HEK293T (cell line): Measurements from ENCODE around the gene ZNF239.
"Not testable (repeated sequence)": the region's sequence is repeated elsewhere in the genome, so short reads cannot be mapped to it uniquely, and the experiment has no call there.

ENCODE experiments used
- CTCF ChIA-PET: fragments of 350-600 bp; formaldehyde crosslinking; extraction: SDS; loops from one replicate; lab custom pipeline; 2021; ENCODE audit warnings: antibody characterized with exemption, inconsistent platforms; lab: Yijun Ruan, JAX
- POLR2A ChIA-PET: fragments of 350-600 bp; formaldehyde crosslinking; extraction: SDS; loops from one replicate; lab custom pipeline; 2020; ENCODE audit warnings: antibody characterized with exemption, inconsistent platforms; lab: Yijun Ruan, JAX
- DNase-seq: peaks from one replicate; pipeline ENCODE4 v3.0.0; 2012; ENCODE audit warnings: mixed read lengths; ENCODE audit errors: extremely low spot score
- ARNT ChIP-seq: fragments of 450-650 bp; IDR thresholded peaks from 2 replicates; pipeline ENCODE4 v1.6.1; 2017; ENCODE audit warnings: mild to moderate bottlenecking
- BHLHE40 ChIP-seq: fragments of 450-650 bp; IDR thresholded peaks from 2 replicates; pipeline ENCODE4 v1.6.1; 2016; ENCODE audit warnings: mild to moderate bottlenecking, moderate library complexity, borderline replicate concordance
- ELF4 ChIP-seq: fragments of 450-650 bp; IDR thresholded peaks from 2 replicates; pipeline ENCODE4 v1.6.1; 2017; ENCODE audit warnings: antibody characterized with exemption
- FOXA1 ChIP-seq: fragments of 450-650 bp; IDR thresholded peaks from 2 replicates; pipeline ENCODE4 v1.6.1; 2016; ENCODE audit warnings: mild to moderate bottlenecking
- FOXK2 ChIP-seq: fragments of 450-650 bp; IDR thresholded peaks from 2 replicates; pipeline ENCODE4 v1.6.1; 2016; ENCODE audit warnings: mild to moderate bottlenecking
- FOXM1 ChIP-seq: fragments of 450-650 bp; IDR thresholded peaks from 2 replicates; pipeline ENCODE4 v1.6.1; 2017; ENCODE audit warnings: mild to moderate bottlenecking, borderline replicate concordance
- HDGF ChIP-seq: fragments of 450-650 bp; IDR thresholded peaks from 2 replicates; pipeline ENCODE4 v1.6.1; 2017; ENCODE audit warnings: antibody characterized with exemption, borderline replicate concordance
- L3MBTL2 ChIP-seq: fragments of 450-650 bp; conservative IDR thresholded peaks from 2 replicates; pipeline ENCODE4 v1.6.1; 2016; ENCODE audit warnings: mild to moderate bottlenecking
- LEF1 ChIP-seq: fragments of 450-650 bp; IDR thresholded peaks from 2 replicates; pipeline ENCODE4 v1.6.1; 2017; ENCODE audit warnings: mild to moderate bottlenecking, borderline replicate concordance
- NFRKB ChIP-seq: fragments of 450-650 bp; IDR thresholded peaks from 2 replicates; pipeline ENCODE4 v1.6.1; 2016; ENCODE audit warnings: mild to moderate bottlenecking, moderate library complexity
- SP1 ChIP-seq: fragments of 450-650 bp; IDR thresholded peaks from 2 replicates; pipeline ENCODE4 v1.6.1; 2017
- SUZ12 ChIP-seq: fragments of 450-650 bp; IDR thresholded peaks from 2 replicates; pipeline ENCODE4 v1.6.1; 2016; ENCODE audit warnings: mild to moderate bottlenecking
- TARDBP ChIP-seq: fragments of 450-650 bp; IDR thresholded peaks from 2 replicates; pipeline ENCODE4 v1.6.1; 2016
- ZNF384 ChIP-seq: fragments of 450-650 bp; IDR thresholded peaks from 2 replicates; pipeline ENCODE4 v1.6.1; 2016
- TF ChIP-seq, protein P1 (sequence below): fragments of 450-650 bp; IDR thresholded peaks from 2 replicates; pipeline ENCODE4 v1.6.1; 2016

ZNF239 gene

DNA sequence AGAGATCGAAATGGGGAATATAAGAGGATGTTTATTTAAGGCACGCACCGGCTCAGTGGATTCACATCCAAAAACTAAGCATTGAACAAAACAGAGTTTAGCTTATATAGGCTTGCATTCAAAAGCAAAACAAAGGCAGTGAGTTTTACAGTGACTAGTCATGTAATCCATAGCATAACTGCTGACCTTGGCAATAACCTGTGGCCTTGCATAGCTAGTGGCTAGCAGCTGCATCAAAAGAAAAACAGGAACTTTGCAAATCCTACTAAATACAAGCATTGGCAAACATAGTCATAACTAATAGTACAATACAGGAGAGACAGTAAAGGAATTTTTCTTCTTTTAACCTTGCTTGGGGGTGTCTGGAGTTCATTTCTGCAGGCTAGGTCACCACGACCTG is 22.1 kb upstream of the ZNF239 start:
- DNase-seq = no peak
- POLR2A ChIA-PET = no interaction called here
- no peak for TF ChIP-seq HDGF
- no peak for TF ChIP-seq FOXM1
- TF ChIP-seq BHLHE40 = no peak
- TF ChIP-seq LEF1 = no peak
- TF ChIP-seq, protein P1, sequence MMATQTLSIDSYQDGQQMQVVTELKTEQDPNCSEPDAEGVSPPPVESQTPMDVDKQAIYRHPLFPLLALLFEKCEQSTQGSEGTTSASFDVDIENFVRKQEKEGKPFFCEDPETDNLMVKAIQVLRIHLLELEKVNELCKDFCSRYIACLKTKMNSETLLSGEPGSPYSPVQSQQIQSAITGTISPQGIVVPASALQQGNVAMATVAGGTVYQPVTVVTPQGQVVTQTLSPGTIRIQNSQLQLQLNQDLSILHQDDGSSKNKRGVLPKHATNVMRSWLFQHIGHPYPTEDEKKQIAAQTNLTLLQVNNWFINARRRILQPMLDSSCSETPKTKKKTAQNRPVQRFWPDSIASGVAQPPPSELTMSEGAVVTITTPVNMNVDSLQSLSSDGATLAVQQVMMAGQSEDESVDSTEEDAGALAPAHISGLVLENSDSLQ = no peak
- CTCF ChIA-PET = no interaction called here

DNA sequence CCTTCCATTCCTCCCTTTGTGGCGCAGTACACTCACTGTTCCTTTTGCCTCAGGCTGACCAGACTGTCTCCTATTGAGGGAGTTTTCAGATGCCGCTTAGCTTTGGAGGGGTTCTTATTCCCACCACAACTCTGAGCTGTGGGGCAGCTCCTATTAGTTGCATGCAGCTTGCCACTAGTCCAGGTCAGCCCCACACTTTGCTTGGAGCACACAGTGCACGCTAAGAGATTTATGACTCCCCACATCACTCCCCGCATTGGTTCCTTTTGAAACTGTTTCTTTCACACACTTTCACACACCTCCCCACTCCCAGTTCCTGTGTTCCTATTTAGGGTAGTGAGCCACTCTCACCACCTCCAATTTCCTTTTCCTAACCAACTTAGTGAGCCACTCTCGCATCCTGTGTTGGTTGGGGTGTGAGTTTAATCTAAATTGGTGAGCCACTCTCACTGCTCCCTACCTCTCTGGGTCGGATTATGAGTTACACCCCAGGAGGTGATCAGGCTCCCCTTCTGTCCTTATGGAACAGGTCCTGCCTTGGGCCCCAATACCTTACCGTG is 21.4 kb upstream of the ZNF239 start:
- TF ChIP-seq FOXK2 (no peak), L3MBTL2 (no peak), ARNT (no peak), ZNF384 (no peak), BHLHE40 (no peak), FOXM1 (no peak), TARDBP (no peak), SP1 (no peak), SUZ12 (no peak), FOXA1 (no peak)
- TF ChIP-seq, protein P1 = no peak
- CTCF ChIA-PET = no interaction called here
- POLR2A ChIA-PET = no interaction called here
- no peak for DNase-seq

DNA sequence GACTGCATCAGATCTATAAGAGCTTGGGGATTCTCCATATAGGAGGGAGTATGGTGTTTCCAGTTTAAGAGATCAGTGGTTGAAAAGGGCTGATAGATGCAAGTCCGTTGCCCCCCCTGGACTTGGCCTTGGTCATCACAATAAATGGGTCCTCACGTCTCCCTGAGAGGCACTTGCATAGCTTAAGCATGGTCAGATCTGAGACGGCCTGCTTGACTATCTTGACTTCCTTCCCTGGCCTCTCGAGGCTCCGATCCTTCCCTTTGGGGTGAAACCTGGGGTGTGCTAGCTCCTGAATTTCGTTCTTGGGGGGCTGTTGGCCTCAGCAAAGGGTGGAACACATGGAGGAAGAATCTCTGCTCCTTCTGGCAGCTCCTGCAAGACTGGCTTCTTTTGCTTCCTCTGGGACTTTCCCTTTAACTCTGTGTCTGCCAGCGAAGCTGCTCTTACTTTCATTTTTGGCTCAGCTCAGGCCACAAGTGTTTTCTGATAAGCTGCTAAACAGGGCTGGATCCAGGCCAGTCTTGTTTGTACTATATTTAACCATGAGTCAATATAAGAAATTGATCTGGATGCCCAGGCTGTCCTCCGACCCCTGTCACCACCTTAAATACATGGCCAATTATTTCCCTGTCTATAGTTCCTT is 20.7 kb upstream of the ZNF239 start:
- ChIA-PET POLR2A (no interaction called here), CTCF (no interaction called here)
- DNase-seq = no peak
- TF ChIP-seq ELF4 (no peak), HDGF (no peak), ZNF384 (no peak), L3MBTL2 (no peak), ARNT (no peak), FOXK2 (no peak), LEF1 (no peak)

DNA sequence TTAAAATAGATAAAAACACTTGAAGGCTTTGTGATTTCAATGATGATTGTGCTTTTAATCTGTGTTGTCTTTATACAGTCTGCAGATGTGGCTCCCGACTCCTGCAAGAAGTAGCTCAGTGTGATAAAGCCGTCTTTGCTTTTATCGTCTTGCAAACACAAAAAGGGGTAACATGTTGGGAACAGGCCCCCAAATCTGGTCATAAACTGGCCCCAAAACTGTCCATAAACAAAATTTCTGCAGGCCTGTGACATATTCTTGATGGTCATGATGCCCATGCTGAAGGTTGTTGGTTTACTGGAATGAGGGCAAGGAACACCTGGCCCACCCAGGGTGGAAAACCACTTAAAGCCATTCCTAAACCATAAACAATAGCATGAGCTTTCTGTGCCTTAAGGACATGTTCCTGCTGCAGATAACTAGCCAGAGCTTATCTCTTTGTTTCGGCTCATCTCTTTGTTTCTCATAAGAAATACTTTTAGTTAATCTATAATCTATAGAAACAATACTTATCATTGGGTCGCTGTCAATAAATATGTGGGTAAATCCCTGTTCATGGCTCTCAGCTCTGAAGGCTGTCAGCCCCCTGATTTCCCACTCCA is 17.0 kb upstream of the ZNF239 start:
- DNase-seq = no peak
- no peak for TF ChIP-seq HDGF
- TF ChIP-seq BHLHE40 = no peak
- TF ChIP-seq LEF1 = no peak
- TF ChIP-seq ELF4 = no peak
- ChIA-PET POLR2A (no interaction called here), CTCF (interaction anchor here (1.4 kb wide), 1 partner anchor 11 kb away, joined by 3 read pairs; no protein-coding TSS in a partner anchor)

DNA sequence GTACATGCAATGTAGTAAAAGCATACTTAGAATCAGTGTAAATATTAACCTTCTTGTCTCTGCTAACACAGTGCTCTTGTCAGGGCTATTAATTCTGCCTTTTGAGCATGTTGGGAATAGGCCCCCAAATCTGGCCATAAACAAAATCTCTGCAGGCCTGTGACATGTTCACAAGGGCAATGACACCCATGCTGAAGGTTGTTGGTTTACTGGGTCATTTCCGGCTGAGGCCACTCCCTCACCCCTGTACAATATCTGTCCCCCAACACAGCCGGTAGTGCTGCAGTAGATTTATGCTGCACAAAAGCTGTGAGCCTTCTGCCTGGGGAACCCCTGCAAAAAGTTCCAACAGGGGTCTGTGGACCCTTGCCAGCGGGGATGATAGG is 12.3 kb upstream of the ZNF239 start:
- CTCF ChIA-PET, POLR2A ChIA-PET, DNase-seq: not testable (repeated sequence)

DNA sequence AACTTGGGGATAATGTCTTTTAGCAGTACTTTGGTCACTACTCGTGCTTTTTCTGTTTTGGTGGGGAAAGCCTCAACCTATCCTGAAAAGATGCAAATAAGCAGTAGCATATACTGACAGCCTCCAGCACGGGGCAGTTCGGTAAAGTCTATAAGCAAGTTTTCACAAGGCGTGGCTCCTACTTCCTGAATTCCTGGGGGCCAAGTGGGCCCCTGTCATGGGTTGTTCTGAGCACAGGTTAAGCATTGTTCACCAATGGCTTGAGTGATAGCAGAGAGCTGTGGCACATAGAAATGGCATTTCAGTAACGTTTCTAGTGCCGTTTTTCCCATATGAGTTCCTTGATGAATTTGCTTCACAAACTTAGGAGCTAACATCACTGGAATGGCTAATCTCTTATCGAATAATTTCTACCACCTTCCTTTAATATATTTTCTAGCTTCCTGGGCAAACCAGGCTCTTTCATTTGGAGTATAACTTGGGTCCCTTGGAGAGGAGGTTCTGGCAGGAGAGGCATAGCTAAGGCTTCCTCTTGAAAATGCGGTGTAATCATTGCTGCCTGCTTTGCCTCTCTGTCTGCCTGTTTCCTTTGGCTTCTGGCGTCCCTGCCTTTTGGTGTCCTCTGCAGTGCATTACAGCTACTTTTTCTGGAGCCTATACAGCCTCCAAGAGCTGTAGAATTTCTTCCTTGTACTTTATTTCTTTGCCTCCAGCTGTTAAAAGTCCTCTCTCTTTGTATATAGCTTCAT is 11.7 kb upstream of the ZNF239 start:
- TF ChIP-seq LEF1 (no peak), FOXA1 (no peak), ELF4 (no peak), BHLHE40 (no peak), ARNT (no peak)
- ChIA-PET CTCF (interaction anchor here (0.6 kb wide), 1 partner anchor 1339 kb away, joined by 3 read pairs; no protein-coding TSS in a partner anchor), POLR2A (no interaction called here)
- no peak for DNase-seq

DNA sequence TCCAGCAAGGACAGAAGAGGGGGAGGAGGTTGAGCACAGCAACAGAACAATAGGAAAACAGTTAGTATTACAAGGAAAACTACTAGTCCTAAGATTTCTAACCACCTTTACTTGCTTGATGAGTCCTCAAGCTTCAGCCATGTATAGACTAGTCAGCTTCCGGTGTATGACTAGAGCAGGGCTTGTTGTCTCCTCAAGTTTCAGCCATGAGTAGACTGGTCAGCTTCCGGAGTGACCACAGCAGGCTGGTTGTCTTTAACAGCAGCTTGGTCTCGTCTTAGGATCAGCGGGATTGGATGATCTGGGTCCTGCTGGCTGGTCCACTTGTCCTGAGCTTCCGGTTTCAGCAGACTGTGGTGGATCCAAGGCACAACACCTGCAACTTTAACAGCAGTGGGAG is 10.6 kb upstream of the ZNF239 start:
- no peak for DNase-seq
- ChIA-PET POLR2A (no interaction called here), CTCF (interaction anchor here (0.6 kb wide), 1 partner anchor 1340 kb away, joined by 3 read pairs; no protein-coding TSS in a partner anchor)
- TF ChIP-seq, protein P1 = no peak
- no peak for TF ChIP-seq LEF1
- no peak for TF ChIP-seq HDGF
- no peak for TF ChIP-seq NFRKB
- no peak for TF ChIP-seq ARNT
- no peak for TF ChIP-seq FOXM1
- TF ChIP-seq SUZ12 = no peak
- no peak for TF ChIP-seq ELF4
- TF ChIP-seq SP1 = no peak
- no peak for TF ChIP-seq BHLHE40
- TF ChIP-seq L3MBTL2 = no peak
- TF ChIP-seq TARDBP = no peak
- no peak for TF ChIP-seq ZNF384
- no peak for TF ChIP-seq FOXA1
